SJSA1 (cell line): Measurements from ENCODE around the gene CAPN11. TPM values are rescaled to one million over a fixed set of nuclear protein-coding genes. Genes with fewer than 3 reads are reported as not detected.

Source experiments
- DNase-seq, 2 experiments: peaks; one replicate each; pipeline ENCODE4 v3.0.0-alpha.2; 2015 to 2020; ENCODE audit warnings: low spot score in 2 of 2, low read depth in 1 of 2
- H3K27ac ChIP-seq: fragments of 250-450 bp; sonication (Bioruptor Pico); 2 replicates; pipeline ENCODE4 v1.5.1; 2020; ENCODE audit warnings: mild to moderate bottlenecking, moderate library complexity
- H3K27me3 ChIP-seq: fragments of 250-450 bp; sonication (Bioruptor Pico); replicated peaks from 2 replicates; pipeline ENCODE4 v1.5.1; 2020; ENCODE audit warnings: mild to moderate bottlenecking, moderate library complexity
- H3K36me3 ChIP-seq: fragments of 250-450 bp; sonication (Bioruptor Pico); 2 replicates; pipeline ENCODE4 v1.5.1; 2020; ENCODE audit warnings: mild to moderate bottlenecking
- H3K4me1 ChIP-seq: fragments of 250-450 bp; sonication (Bioruptor Pico); replicated peaks from 2 replicates; pipeline ENCODE4 v1.6.1; 2021; ENCODE audit warnings: mild to moderate bottlenecking
- H3K4me3 ChIP-seq: fragments of 250-450 bp; sonication (Bioruptor Pico); 2 replicates; pipeline ENCODE4 v1.5.1; 2020; ENCODE audit warnings: mild to moderate bottlenecking
- H3K9me3 ChIP-seq: fragments of 250-450 bp; sonication (Bioruptor Pico); replicated peaks from 2 replicates; pipeline ENCODE4 v1.5.1; 2020; ENCODE audit warnings: mild to moderate bottlenecking
- total RNA-seq: library from RNA; depleted of rRNA; stranded (reverse); fragments of >200 nt; shearing (Covaris generic); gene quantifications from 2 replicates; pipeline ENCODE4 v1.2.3, GENCODE V29; 2014

CAPN11 gene
- total RNA-seq, 1 experiment from 2014 or later, result not detected

GRCh38 chr6:44123544-44123943 is 35.1 kb upstream of the CAPN11 start:
- DNase-seq, result no peak
- Histone ChIP-seq H3K9me3 (no peaks in the 10 kb centered on the region; the same call in 1 of the 2 replicates), H3K27ac (no peak overlapping the region), H3K36me3 (peaks cover 16% of the 10 kb centered on the region), H3K4me1 (peaks cover 18% of the 10 kb centered on the region), H3K4me3 (no peak overlapping the region), H3K27me3 (no peaks in the 10 kb centered on the region)

GRCh38 chr6:44126320-44127149 is 32.1 kb upstream of the CAPN11 start:
- Histone ChIP-seq H3K9me3 (no peaks in the 10 kb centered on the region; the same call in 1 of the 2 replicates), H3K4me3 (peak overlapping the region; percentile 77), H3K36me3 (peaks cover 16% of the 10 kb centered on the region), H3K27ac (peak overlapping the region; percentile 70), H3K27me3 (no peaks in the 10 kb centered on the region), H3K4me1 (peaks cover 18% of the 10 kb centered on the region)
- DNase-seq, result peak; percentile 62 to 70

- peaks cover 17% of the 10 kb centered on the region for H3K4me1 ChIP-seq
- H3K27me3 ChIP-seq, result no peaks in the 10 kb centered on the region
- DNase-seq, result peak; percentile 71 to 88
- H3K9me3 ChIP-seq, result no peaks in the 10 kb centered on the region; the same call in 1 of the 2 replicates
- peak within 1 kb of the TSS; percentile 77 for H3K4me3 ChIP-seq
- H3K27ac ChIP-seq, result peak within 1 kb of the TSS; percentile 70
- H3K36me3 ChIP-seq, result peaks cover 16% of the 10 kb centered on the region
These were observed 31.2 kb upstream of the CAPN11 start, which contains the start of the genes MRPL14 and TMEM63B for GRCh38 chr6:44127186-44128019. Gene MRPL14, minus strand, starts transcription at chr6:44127452. Its CDS starts 10,841 bp downstream, at chr6:44116611. Gene TMEM63B, plus strand, starts transcription at chr6:44127554. Its CDS starts 7,031 bp downstream, at chr6:44134585.

GRCh38 chr6:44128020-44128917 is 30.4 kb upstream of the CAPN11 start:
- Histone ChIP-seq H3K27ac (no peak overlapping the region), H3K36me3 (peaks cover 16% of the 10 kb centered on the region), H3K27me3 (no peaks in the 10 kb centered on the region), H3K9me3 (no peaks in the 10 kb centered on the region; the same call in 1 of the 2 replicates), H3K4me3 (peak overlapping the region; percentile 77), H3K4me1 (peaks cover 18% of the 10 kb centered on the region)
- DNase-seq, result peak; percentile 34 to 60

GRCh38 chr6:44129841-44130322 is 28.7 kb upstream of the CAPN11 start:
- no peak for DNase-seq
- Histone ChIP-seq H3K9me3 (no peaks in the 10 kb centered on the region; the same call in 1 of the 2 replicates), H3K27me3 (no peaks in the 10 kb centered on the region), H3K4me1 (peaks cover 21% of the 10 kb centered on the region), H3K27ac (no peak overlapping the region), H3K4me3 (no peak overlapping the region), H3K36me3 (peaks cover 9% of the 10 kb centered on the region)

GRCh38 chr6:44131892-44132291 is 26.7 kb upstream of the CAPN11 start:
- Histone ChIP-seq H3K9me3 (no peaks in the 10 kb centered on the region), H3K4me3 (no peak overlapping the region), H3K27ac (no peak overlapping the region), H3K36me3 (peaks cover 5% of the 10 kb centered on the region), H3K4me1 (peaks cover 15% of the 10 kb centered on the region), H3K27me3 (no peaks in the 10 kb centered on the region)
- no peak for DNase-seq

- Histone ChIP-seq H3K4me1 (peaks cover 15% of the 10 kb centered on the region), H3K36me3 (peaks cover 8% of the 10 kb centered on the region), H3K27ac (no peak overlapping the region), H3K9me3 (no peaks in the 10 kb centered on the region), H3K27me3 (no peaks in the 10 kb centered on the region), H3K4me3 (no peak overlapping the region)
- no peak for DNase-seq
These were observed 26.1 kb upstream of the CAPN11 start for GRCh38 chr6:44132476-44132875.

- H3K27me3 ChIP-seq, result no peaks in the 10 kb centered on the region
- peaks cover 6% of the 10 kb centered on the region for H3K36me3 ChIP-seq
- H3K4me1 ChIP-seq, result peaks cover 10% of the 10 kb centered on the region
- no peak overlapping the region for H3K27ac ChIP-seq
- H3K4me3 ChIP-seq, result no peak overlapping the region
- no peaks in the 10 kb centered on the region for H3K9me3 ChIP-seq
- peak; percentile 30 to 76 for DNase-seq
These were observed 25.4 kb upstream of the CAPN11 start for GRCh38 chr6:44133003-44133931.

- Histone ChIP-seq H3K4me3 (no peak overlapping the region), H3K27ac (no peak overlapping the region), H3K9me3 (no peaks in the 10 kb centered on the region), H3K27me3 (no peaks in the 10 kb centered on the region), H3K4me1 (peaks cover 4% of the 10 kb centered on the region), H3K36me3 (peaks cover 5% of the 10 kb centered on the region)
- no peak for DNase-seq
These were observed 24.5 kb upstream of the CAPN11 start for GRCh38 chr6:44133981-44134711.

GRCh38 chr6:44135173-44135758 is 23.4 kb upstream of the CAPN11 start:
- Histone ChIP-seq H3K9me3 (no peaks in the 10 kb centered on the region), H3K27me3 (no peaks in the 10 kb centered on the region), H3K27ac (no peak overlapping the region), H3K4me1 (peaks cover 4% of the 10 kb centered on the region), H3K4me3 (no peak overlapping the region), H3K36me3 (peaks cover 5% of the 10 kb centered on the region)
- no peak for DNase-seq

- Histone ChIP-seq H3K27me3 (no peaks in the 10 kb centered on the region), H3K36me3 (peaks cover 5% of the 10 kb centered on the region), H3K27ac (no peak overlapping the region), H3K9me3 (no peaks in the 10 kb centered on the region), H3K4me3 (no peak overlapping the region), H3K4me1 (peaks cover 4% of the 10 kb centered on the region)
- no peak for DNase-seq
These were observed 22.7 kb upstream of the CAPN11 start for GRCh38 chr6:44135875-44136274.
